Measurements from ENCODE around the gene BCAN.

BCAN gene

GRCh38 chr1:156703336-156703735 lies 61.4 kb downstream of the BCAN start:
- Mint-ChIP-seq H3K4me3 (no peak overlapping the region), H3K27me3 (peaks cover 79% of the 10 kb centered on the region), H3K9me3 (no peaks in the 10 kb centered on the region), H3K27ac (no peak overlapping the region), H3K4me1 (peaks cover 48% of the 10 kb centered on the region)
- ATAC-seq (no peak), DNase-seq (no peak)

- no peak overlapping the region for H3K4me3 Mint-ChIP-seq
These were observed 61.8 kb downstream of the BCAN start for GRCh38 chr1:156703741-156704140.

GRCh38 chr1:156704166-156704711 lies 62.3 kb downstream of the BCAN start:
- Mint-ChIP-seq H3K9me3 (no peaks in the 10 kb centered on the region), H3K4me3 (peak overlapping the region; percentile 2 to 66), H3K4me1 (peaks cover 48% of the 10 kb centered on the region), H3K27ac (no peak overlapping the region), H3K27me3 (peaks cover 70% of the 10 kb centered on the region)
- no peak for ATAC-seq
- no peak for DNase-seq

More at GRCh38 chr1:156703741-156704140, 61.8 kb downstream of the BCAN start:
- DNase-seq (no peak), ATAC-seq (no peak)
- no peak overlapping the region for H3K27ac Mint-ChIP-seq
- H3K27me3 Mint-ChIP-seq = peaks cover 75% of the 10 kb centered on the region
- no peaks in the 10 kb centered on the region for H3K9me3 Mint-ChIP-seq
- H3K4me1 Mint-ChIP-seq = peaks cover 48% of the 10 kb centered on the region

- Mint-ChIP-seq H3K27me3 (peaks cover 63% of the 10 kb centered on the region), H3K27ac (no peak overlapping the region), H3K9me3 (no peaks in the 10 kb centered on the region), H3K4me3 (peak overlapping the region; percentile 66 to 96), H3K4me1 (peaks cover 48% of the 10 kb centered on the region)
- DNase-seq (peak in 1 of 2 donors; percentile 34), ATAC-seq (no peak)
These were observed 63.0 kb downstream of the BCAN start for GRCh38 chr1:156704930-156705320.

- Mint-ChIP-seq H3K9me3 (no peaks in the 10 kb centered on the region), H3K27ac (peak within 1 kb of the TSS; percentile 94), H3K27me3 (peaks cover 62% of the 10 kb centered on the region), H3K4me3 (peak within 1 kb of the TSS; percentile 90 to 96), H3K4me1 (peaks cover 48% of the 10 kb centered on the region)
- no peak for DNase-seq
- ATAC-seq = peak; percentile 54
These were observed 63.5 kb downstream of the BCAN start, which contains the start of gene CRABP2 for GRCh38 chr1:156705321-156705917. CRABP2 (minus strand) TSS chr1:156705583; CDS start chr1:156705446, 137 bp downstream.

GRCh38 chr1:156705918-156706656 lies 64.2 kb downstream of the BCAN start:
- Mint-ChIP-seq H3K27me3 (peaks cover 57% of the 10 kb centered on the region), H3K4me1 (peaks cover 43% of the 10 kb centered on the region), H3K4me3 (peak overlapping the region; percentile 90 to 96)

GRCh38 chr1:156706657-156707416 lies 64.9 kb downstream of the BCAN start:
- ATAC-seq = peak; percentile 5
- peaks cover 50% of the 10 kb centered on the region for H3K27me3 Mint-ChIP-seq
- H3K27ac Mint-ChIP-seq = peak overlapping the region in 1 of 2 donors; percentile 27

More at GRCh38 chr1:156705918-156706656, 64.2 kb downstream of the BCAN start:
- peak overlapping the region; percentile 94 for H3K27ac Mint-ChIP-seq
- ATAC-seq (peak; percentile 83), DNase-seq (peak; percentile 72 to 76)
- no peaks in the 10 kb centered on the region for H3K9me3 Mint-ChIP-seq

GRCh38 chr1:156707417-156708217 lies 65.7 kb downstream of the BCAN start:
- no peak for DNase-seq
- H3K27ac Mint-ChIP-seq = no peak overlapping the region
- no peaks in the 10 kb centered on the region for H3K9me3 Mint-ChIP-seq
- peak overlapping the region in 1 of 2 donors; percentile 14 for H3K4me3 Mint-ChIP-seq
- H3K27me3 Mint-ChIP-seq = peaks cover 49% of the 10 kb centered on the region
- peak; percentile 39 for ATAC-seq
- peaks cover 37% of the 10 kb centered on the region for H3K4me1 Mint-ChIP-seq

More at GRCh38 chr1:156706657-156707416, 64.9 kb downstream of the BCAN start:
- Mint-ChIP-seq H3K9me3 (no peaks in the 10 kb centered on the region), H3K4me1 (peaks cover 37% of the 10 kb centered on the region), H3K4me3 (peak overlapping the region; percentile 90 to 96)
- no peak for DNase-seq

- H3K4me1 Mint-ChIP-seq = peaks cover 37% of the 10 kb centered on the region
- DNase-seq (no peak), ATAC-seq (no peak)
- H3K9me3 Mint-ChIP-seq = no peaks in the 10 kb centered on the region
- H3K4me3 Mint-ChIP-seq = no peak overlapping the region
- H3K27ac Mint-ChIP-seq = no peak overlapping the region
- peaks cover 43% of the 10 kb centered on the region for H3K27me3 Mint-ChIP-seq
These were observed 66.3 kb downstream of the BCAN start for GRCh38 chr1:156708218-156708661.

- Mint-ChIP-seq H3K27ac (peak overlapping the region in 1 of 2 donors; percentile 64), H3K4me3 (no peak overlapping the region), H3K4me1 (peaks cover 34% of the 10 kb centered on the region)
These were observed 67.1 kb downstream of the BCAN start for GRCh38 chr1:156709031-156709430.

More at GRCh38 chr1:156709031-156709430, 67.1 kb downstream of the BCAN start:
- Mint-ChIP-seq H3K27me3 (peaks cover 35% of the 10 kb centered on the region), H3K9me3 (no peaks in the 10 kb centered on the region)
- ATAC-seq (no peak), DNase-seq (no peak)
